ENCODE data around the gene MTMR12.

DNA sequence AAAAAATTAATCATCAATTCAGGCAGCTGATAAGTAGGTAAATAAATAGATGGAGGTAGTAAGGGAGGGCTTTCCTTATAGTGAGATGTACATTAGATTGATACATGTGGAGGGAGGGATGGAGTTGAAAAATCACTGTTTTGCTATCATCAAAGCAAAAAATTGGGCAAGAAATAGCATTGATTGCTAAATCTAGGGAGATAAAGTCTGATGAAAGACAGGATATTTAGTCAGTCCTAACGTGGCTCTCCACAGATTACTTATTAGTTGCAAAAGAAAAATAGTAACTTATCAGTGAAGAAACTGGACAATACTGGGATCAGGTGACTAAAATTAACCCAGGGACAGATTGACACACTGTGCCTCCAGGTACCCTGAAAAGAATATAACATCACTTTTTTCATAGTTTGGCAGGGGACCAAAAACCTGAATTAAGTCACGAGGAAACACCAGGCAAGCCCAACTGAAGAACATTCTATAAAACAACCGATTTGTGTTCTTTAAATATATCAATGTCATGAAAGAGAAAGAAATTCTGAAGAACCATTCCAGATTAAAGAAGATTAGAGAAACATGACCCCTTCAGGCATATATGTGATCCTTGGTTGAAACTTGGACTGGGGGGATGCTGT, 111.5 kb downstream of the MTMR12 start:
- TF ChIP-seq, protein P1, sequence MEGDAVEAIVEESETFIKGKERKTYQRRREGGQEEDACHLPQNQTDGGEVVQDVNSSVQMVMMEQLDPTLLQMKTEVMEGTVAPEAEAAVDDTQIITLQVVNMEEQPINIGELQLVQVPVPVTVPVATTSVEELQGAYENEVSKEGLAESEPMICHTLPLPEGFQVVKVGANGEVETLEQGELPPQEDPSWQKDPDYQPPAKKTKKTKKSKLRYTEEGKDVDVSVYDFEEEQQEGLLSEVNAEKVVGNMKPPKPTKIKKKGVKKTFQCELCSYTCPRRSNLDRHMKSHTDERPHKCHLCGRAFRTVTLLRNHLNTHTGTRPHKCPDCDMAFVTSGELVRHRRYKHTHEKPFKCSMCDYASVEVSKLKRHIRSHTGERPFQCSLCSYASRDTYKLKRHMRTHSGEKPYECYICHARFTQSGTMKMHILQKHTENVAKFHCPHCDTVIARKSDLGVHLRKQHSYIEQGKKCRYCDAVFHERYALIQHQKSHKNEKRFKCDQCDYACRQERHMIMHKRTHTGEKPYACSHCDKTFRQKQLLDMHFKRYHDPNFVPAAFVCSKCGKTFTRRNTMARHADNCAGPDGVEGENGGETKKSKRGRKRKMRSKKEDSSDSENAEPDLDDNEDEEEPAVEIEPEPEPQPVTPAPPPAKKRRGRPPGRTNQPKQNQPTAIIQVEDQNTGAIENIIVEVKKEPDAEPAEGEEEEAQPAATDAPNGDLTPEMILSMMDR (IDR thresholded peaks at IDR 0.05; ENCODE audit: low read depth, low read length, poor library complexity, severe bottlenecking), result no peak
- TF ChIP-seq EZH2phosphoT487 (IDR thresholded peaks at IDR 0.05; ENCODE audit: borderline replicate concordance, low read length), result no peak

Data from DOHH2 (cell line).